ENCODE results near the gene OPCML.

- TF ChIP-seq CTCF (IDR thresholded peaks at IDR 0.05) (no peak), POLR2A (IDR thresholded peaks at IDR 0.05) (no peak)
Observed at GRCh38 chr11:133408402-133408801, 123.9 kb downstream of the OPCML start.

Data from suprapubic skin (tissue), 3 donors.